Activated naive CD8-positive, alpha-beta T cell treated with anti-CD3 and anti-CD28 coated beads, Interleukin-2, amount 10 ng/mL, durations not matched to agents 7 days and 5 days (primary cell): Measurements from ENCODE around the gene TBL1XR1. TPM values are rescaled to one million over a fixed set of nuclear protein-coding genes. Genes with fewer than 3 reads are reported as not detected.
"Not testable (repeated sequence)": the region's sequence is repeated elsewhere in the genome, so short reads cannot be mapped to it uniquely, and the experiment has no call there.

Experiments
- ATAC-seq: fragments of 150-1000 bp; cut with Tn5 transposase; one replicate; pipeline ENCODE4 v1.10.0; 2021; ENCODE audit warnings: low read depth, moderate library complexity
- POLR2A ChIA-PET: fragments of 350-600 bp; sonication (Branson Sonifier 250); formaldehyde crosslinking; loops from one replicate; lab custom pipeline; 2021; ENCODE audit warnings: antibody characterized with exemption; lab: Charles Lee
- DNase-seq: peaks from one replicate; pipeline ENCODE4 v3.0.0; 2021
- H3K27ac Mint-ChIP-seq: one replicate; pipeline ENCODE4 v1.8.0; 2022; ENCODE audit warnings: mild to moderate bottlenecking, mixed read lengths
- H3K27me3 Mint-ChIP-seq: one replicate; pipeline ENCODE4 v1.8.0; 2022; ENCODE audit warnings: mild to moderate bottlenecking, moderate library complexity, mixed read lengths
- H3K36me3 Mint-ChIP-seq: one replicate; pipeline ENCODE4 v1.8.0; 2021; ENCODE audit warnings: mild to moderate bottlenecking, mixed read lengths
- H3K4me1 Mint-ChIP-seq: one replicate; pipeline ENCODE4 v1.8.0; 2021; ENCODE audit warnings: mixed read lengths
- H3K4me3 Mint-ChIP-seq: one replicate; pipeline ENCODE4 v1.8.0; 2022; ENCODE audit warnings: mild to moderate bottlenecking, moderate library complexity, mixed read lengths
- H3K9me3 Mint-ChIP-seq: one replicate; pipeline ENCODE4 v1.8.0; 2021; ENCODE audit warnings: mixed read lengths
- total RNA-seq, 2 experiments: library from RNA; stranded (reverse); gene quantifications; one replicate each; pipeline ENCODE4 v1.2.3, GENCODE V29; 2021

Gene TBL1XR1
- total RNA-seq, 2 experiments from 2014 or later, result 176 TPM

DNA sequence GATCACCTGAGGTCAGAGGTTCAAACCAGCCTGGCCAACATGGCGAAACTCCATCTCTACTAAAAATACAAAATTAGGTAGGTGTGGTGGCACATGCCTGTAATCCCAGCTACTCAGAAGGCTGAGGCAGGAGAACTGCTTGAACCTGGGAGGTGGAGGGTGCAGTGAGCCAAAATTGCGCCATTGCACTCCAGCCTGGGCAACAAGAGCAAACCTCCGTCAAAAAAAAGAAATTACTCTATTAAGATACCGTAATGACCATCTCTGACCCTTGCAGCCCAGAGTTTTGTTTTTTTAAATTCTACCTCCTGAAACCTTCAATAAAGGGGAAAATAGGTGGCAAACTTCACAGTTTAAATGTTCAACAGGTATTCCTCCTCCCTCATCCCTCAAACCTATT is 9.0 kb downstream of the TBL1XR1 start:
- DNase-seq, ATAC-seq, H3K9me3 Mint-ChIP-seq, H3K4me3 Mint-ChIP-seq, H3K27me3 Mint-ChIP-seq, H3K27ac Mint-ChIP-seq, POLR2A ChIA-PET: not testable (repeated sequence)
- peaks cover 29% of the 10 kb centered on the region for H3K4me1 Mint-ChIP-seq
- H3K36me3 Mint-ChIP-seq, result peaks cover 38% of the 10 kb centered on the region

- Mint-ChIP-seq H3K27ac (no peak overlapping the region), H3K9me3 (no peaks in the 10 kb centered on the region), H3K27me3 (no peaks in the 10 kb centered on the region), H3K4me1 (peaks cover 29% of the 10 kb centered on the region), H3K4me3 (no peak overlapping the region), H3K36me3 (peaks cover 27% of the 10 kb centered on the region)
- ATAC-seq (no peak), DNase-seq (no peak)
- POLR2A ChIA-PET, result no interaction called here
Observed at GRCh38 chr3:177186306-177186705, 11.0 kb downstream of the TBL1XR1 start.

- ATAC-seq (no peak), DNase-seq (no peak)
- Mint-ChIP-seq H3K9me3 (no peaks in the 10 kb centered on the region), H3K4me1 (peaks cover 27% of the 10 kb centered on the region), H3K36me3 (peaks cover 26% of the 10 kb centered on the region), H3K4me3 (no peak overlapping the region), H3K27me3 (no peaks in the 10 kb centered on the region), H3K27ac (peak overlapping the region; percentile 32)
- POLR2A ChIA-PET, result no interaction called here
Observed at GRCh38 chr3:177185035-177185574, 12.2 kb downstream of the TBL1XR1 start.

DNA sequence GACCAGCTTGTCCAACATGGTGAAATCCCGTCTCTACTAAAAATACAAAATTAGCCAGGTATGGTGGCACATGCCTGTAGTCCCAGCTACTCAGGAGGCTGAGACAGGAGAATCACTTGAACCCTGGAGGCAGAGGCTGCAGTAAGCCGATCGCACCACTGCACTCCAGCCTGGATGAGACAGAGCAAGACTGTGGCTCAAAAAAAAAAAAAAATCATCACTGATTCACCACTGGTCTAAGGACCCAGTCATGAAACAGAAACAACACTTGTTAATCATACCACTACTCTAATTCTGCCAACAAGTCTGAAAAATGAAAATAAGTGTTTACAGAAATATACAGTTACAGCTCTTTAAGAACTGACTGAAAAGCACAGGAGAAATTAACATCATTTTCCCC is 12.7 kb downstream of the TBL1XR1 start:
- H3K27ac Mint-ChIP-seq, H3K4me3 Mint-ChIP-seq, POLR2A ChIA-PET, ATAC-seq, DNase-seq, H3K27me3 Mint-ChIP-seq, H3K9me3 Mint-ChIP-seq: not testable (repeated sequence)
- Mint-ChIP-seq H3K36me3 (peaks cover 28% of the 10 kb centered on the region), H3K4me1 (peaks cover 28% of the 10 kb centered on the region)

- no peak overlapping the region for H3K27ac Mint-ChIP-seq
- POLR2A ChIA-PET, result no interaction called here
- no peak for ATAC-seq
- no peak for DNase-seq
- H3K36me3 Mint-ChIP-seq, result peaks cover 35% of the 10 kb centered on the region
- H3K4me1 Mint-ChIP-seq, result peaks cover 32% of the 10 kb centered on the region
- H3K4me3 Mint-ChIP-seq, result no peak overlapping the region
- no peaks in the 10 kb centered on the region for H3K27me3 Mint-ChIP-seq
- H3K9me3 Mint-ChIP-seq, result peaks cover 2% of the 10 kb centered on the region
Observed at GRCh38 chr3:177182352-177182751, 14.9 kb downstream of the TBL1XR1 start.

GRCh38 chr3:177181418-177181817 is 15.9 kb downstream of the TBL1XR1 start:
- Mint-ChIP-seq H3K4me1 (peaks cover 31% of the 10 kb centered on the region), H3K36me3 (peaks cover 35% of the 10 kb centered on the region), H3K27ac (no peak overlapping the region), H3K9me3 (peaks cover 2% of the 10 kb centered on the region), H3K4me3 (no peak overlapping the region), H3K27me3 (no peaks in the 10 kb centered on the region)
- POLR2A ChIA-PET, result no interaction called here
- DNase-seq (no peak), ATAC-seq (no peak)

- H3K27ac Mint-ChIP-seq, result no peak overlapping the region
- no peaks in the 10 kb centered on the region for H3K27me3 Mint-ChIP-seq
- DNase-seq, result no peak
- POLR2A ChIA-PET, result interaction anchor here (0.7 kb wide), 1 partner anchor 247 kb away, joined by 4 read pairs; no protein-coding TSS in a partner anchor
- H3K4me1 Mint-ChIP-seq, result peaks cover 28% of the 10 kb centered on the region
- no peak for ATAC-seq
- peaks cover 34% of the 10 kb centered on the region for H3K36me3 Mint-ChIP-seq
- H3K4me3 Mint-ChIP-seq, result no peak overlapping the region
- peaks cover 2% of the 10 kb centered on the region for H3K9me3 Mint-ChIP-seq
Observed at GRCh38 chr3:177180506-177180905, 16.8 kb downstream of the TBL1XR1 start.

GRCh38 chr3:177179281-177180067 is 17.8 kb downstream of the TBL1XR1 start:
- Mint-ChIP-seq H3K27ac (no peak overlapping the region), H3K36me3 (peaks cover 27% of the 10 kb centered on the region), H3K27me3 (no peaks in the 10 kb centered on the region), H3K9me3 (peaks cover 2% of the 10 kb centered on the region), H3K4me1 (peaks cover 27% of the 10 kb centered on the region), H3K4me3 (no peak overlapping the region)
- POLR2A ChIA-PET, result no interaction called here
- ATAC-seq, result no peak
- DNase-seq, result no peak

DNA sequence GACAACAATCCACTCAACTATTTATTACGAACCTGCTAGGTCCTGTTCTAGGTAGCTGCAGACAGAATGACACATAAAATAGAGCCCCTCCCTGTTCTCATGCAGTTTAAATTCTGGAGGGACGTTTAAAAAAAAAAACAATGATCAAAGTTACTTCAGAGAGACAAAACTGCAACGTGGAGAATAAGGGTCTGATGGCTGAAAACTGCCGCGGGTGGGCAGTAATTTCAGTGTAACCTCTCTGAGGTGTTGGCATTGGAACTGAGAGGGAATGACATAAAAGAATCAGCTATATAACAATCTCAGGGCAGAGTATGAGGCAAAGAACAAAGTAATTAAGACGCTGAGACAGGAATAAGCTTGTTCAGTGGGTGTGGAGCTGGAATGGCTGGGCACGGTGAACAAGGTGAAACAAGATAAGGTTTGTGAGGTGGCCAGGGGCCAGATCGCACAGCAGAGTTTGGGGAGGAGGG is 19.5 kb downstream of the TBL1XR1 start:
- no peak overlapping the region for H3K4me3 Mint-ChIP-seq

DNA sequence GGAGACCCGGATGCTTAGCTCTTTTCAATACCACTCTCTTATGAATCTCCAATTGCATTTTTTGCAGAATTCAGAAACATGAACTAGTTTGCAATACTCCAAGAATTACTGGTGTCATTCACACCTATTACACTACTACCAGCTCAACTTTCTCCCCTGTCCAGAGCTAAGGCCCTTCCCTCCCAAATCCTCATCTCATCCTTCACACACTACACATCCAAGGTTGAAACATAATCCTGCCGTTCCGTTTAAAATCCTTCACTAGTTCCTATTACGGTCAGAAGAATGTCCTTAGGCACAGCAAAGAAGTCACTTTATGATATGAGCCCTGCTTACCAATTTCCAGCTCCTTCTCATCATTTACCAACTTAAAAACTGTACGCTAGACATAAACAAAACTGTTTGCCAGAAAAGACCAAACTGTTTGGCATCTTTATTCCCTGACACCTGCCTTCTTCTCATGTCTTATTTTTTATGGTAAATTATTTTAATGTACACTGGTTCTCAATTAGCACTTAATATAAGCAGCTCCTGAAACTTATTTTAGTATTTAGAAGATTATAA is 22.6 kb downstream of the TBL1XR1 start:
- no peak overlapping the region for H3K4me3 Mint-ChIP-seq
- ATAC-seq (no peak), DNase-seq (no peak)
- peaks cover 25% of the 10 kb centered on the region for H3K4me1 Mint-ChIP-seq
- H3K27me3 Mint-ChIP-seq, result no peaks in the 10 kb centered on the region
- H3K36me3 Mint-ChIP-seq, result peaks cover 39% of the 10 kb centered on the region
- POLR2A ChIA-PET, result no interaction called here
- H3K9me3 Mint-ChIP-seq, result peaks cover 2% of the 10 kb centered on the region
- H3K27ac Mint-ChIP-seq, result no peak overlapping the region

More for the DNA sequence above, 19.5 kb downstream of the TBL1XR1 start:
- Mint-ChIP-seq H3K36me3 (peaks cover 29% of the 10 kb centered on the region), H3K27me3 (no peaks in the 10 kb centered on the region), H3K9me3 (peaks cover 2% of the 10 kb centered on the region), H3K27ac (no peak overlapping the region), H3K4me1 (peaks cover 31% of the 10 kb centered on the region)
- no peak for ATAC-seq
- POLR2A ChIA-PET, result interaction anchor here (0.5 kb wide), 1 partner anchor 957 kb away, joined by 3 read pairs; no protein-coding TSS in a partner anchor
- no peak for DNase-seq

GRCh38 chr3:177169936-177170722 is 27.2 kb downstream of the TBL1XR1 start:
- DNase-seq (no peak), ATAC-seq (no peak)
- Mint-ChIP-seq H3K9me3 (peaks cover 8% of the 10 kb centered on the region), H3K27me3 (no peaks in the 10 kb centered on the region), H3K27ac (no peak overlapping the region), H3K36me3 (peaks cover 52% of the 10 kb centered on the region), H3K4me1 (peaks cover 34% of the 10 kb centered on the region), H3K4me3 (no peak overlapping the region)
- POLR2A ChIA-PET, result no interaction called here

DNA sequence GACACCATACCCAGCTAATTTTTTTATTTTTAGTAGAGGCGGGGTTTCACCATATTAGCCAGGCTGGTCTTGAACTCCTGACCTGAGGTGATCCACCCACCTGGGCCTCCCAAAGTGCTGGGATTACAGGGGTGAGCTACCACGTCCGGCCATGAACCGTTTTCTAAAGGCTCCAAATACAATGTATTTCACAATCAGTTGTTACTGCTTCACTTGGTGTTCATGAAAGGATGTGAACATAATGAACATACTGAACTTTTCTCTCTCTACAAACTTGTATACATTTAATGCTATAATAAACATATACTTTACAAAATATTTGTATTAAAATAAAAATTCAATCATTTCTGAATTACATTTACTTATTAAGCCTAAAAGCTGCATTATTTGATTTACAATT is 28.9 kb downstream of the TBL1XR1 start:
- Mint-ChIP-seq H3K4me3 (no peak overlapping the region), H3K9me3 (peaks cover 10% of the 10 kb centered on the region), H3K4me1 (peaks cover 33% of the 10 kb centered on the region), H3K27ac (no peak overlapping the region), H3K36me3 (peaks cover 63% of the 10 kb centered on the region), H3K27me3 (no peaks in the 10 kb centered on the region)
- DNase-seq (no peak), ATAC-seq (no peak)
- POLR2A ChIA-PET, result no interaction called here

DNA sequence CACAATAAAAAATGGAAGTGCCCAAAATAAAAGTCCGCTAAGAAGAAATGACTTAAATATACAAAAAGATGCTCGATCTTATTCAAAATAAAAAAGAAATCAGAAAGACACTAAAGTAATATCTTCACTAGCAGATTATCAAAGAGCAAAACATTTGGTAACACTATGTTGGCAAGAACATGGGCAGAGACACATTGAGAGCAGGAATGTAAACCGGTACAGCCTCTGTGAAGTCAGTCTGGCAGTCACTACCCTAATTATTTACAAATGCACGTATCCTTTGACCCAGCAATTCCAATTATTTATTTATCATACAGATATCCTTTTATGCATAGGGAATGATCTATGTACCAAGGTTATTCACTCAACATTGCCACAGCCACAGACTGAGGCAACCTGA is 34.5 kb downstream of the TBL1XR1 start:
- no peak for ATAC-seq
- Mint-ChIP-seq H3K9me3 (peaks cover 8% of the 10 kb centered on the region), H3K4me3 (no peak overlapping the region)

More for the DNA sequence above, 34.5 kb downstream of the TBL1XR1 start:
- H3K36me3 Mint-ChIP-seq, result peaks cover 54% of the 10 kb centered on the region
- DNase-seq, result no peak
- peaks cover 30% of the 10 kb centered on the region for H3K4me1 Mint-ChIP-seq
- POLR2A ChIA-PET, result no interaction called here
- no peaks in the 10 kb centered on the region for H3K27me3 Mint-ChIP-seq
- H3K27ac Mint-ChIP-seq, result no peak overlapping the region
